IMR-90 (cell line): ENCODE data around the gene MRTFB. TPM values are rescaled to one million over a fixed set of nuclear protein-coding genes. Genes with fewer than 3 reads are reported as not detected.

Experiments
- ATAC-seq: fragments of 200-7000 bp; cut with Tn5 transposase; 2 replicates; pipeline ENCODE4 v1.9.1; 2020; ENCODE audit warnings: low read depth, mild to moderate bottlenecking, moderate library complexity
- BruUV-seq: library from RNA; stranded (reverse); fragments of 400-500 nt; replicated peaks from 2 replicates; lab custom pipeline; 2021; lab: Mats Ljungman, UMichigan
- CTCF ChIA-PET: fragments of 300-600 bp; formaldehyde crosslinking; extraction: SDS; loops from one replicate; lab custom pipeline; 2021; ENCODE audit warnings: antibody characterized with exemption; lab: Yijun Ruan, JAX
- POLR2A ChIA-PET: fragments of 300-600 bp; sonication (Branson Sonifier 250); formaldehyde crosslinking; loops from one replicate; lab custom pipeline; 2022; ENCODE audit warnings: antibody characterized with exemption; ENCODE audit not compliant: unreplicated experiment; lab: Charles Lee
- DNase-seq: peaks from one replicate; pipeline ENCODE4 v3.0.0; 2013
- H2AFZ ChIP-seq: replicated peaks from 2 replicates; pipeline ENCODE3; 2013; ENCODE audit warnings: low read length, mild to moderate bottlenecking; ENCODE audit not compliant: poor library complexity
- H2AK5ac ChIP-seq: 2 replicates; pipeline ENCODE4 v1.6.1; 2013; ENCODE audit warnings: low read depth, low read length, inconsistent platforms
- H2AK9ac ChIP-seq: replicated peaks from 2 replicates; pipeline ENCODE3; 2013; ENCODE audit warnings: mild to moderate bottlenecking, low read depth, low read length, moderate library complexity; ENCODE audit not compliant: poor library complexity
- H2BK120ac ChIP-seq: 2 replicates; pipeline ENCODE4 v1.6.1; 2013; ENCODE audit warnings: low read depth, low read length, inconsistent platforms
- H2BK15ac ChIP-seq: 3 replicates; pipeline ENCODE4 v1.6.1; 2013; ENCODE audit warnings: low read depth, low read length, inconsistent platforms
- H2BK20ac ChIP-seq: 2 replicates; pipeline ENCODE4 v1.6.1; 2013; ENCODE audit warnings: low read depth, mild to moderate bottlenecking, inconsistent platforms, low read length, moderate library complexity
- H2BK5ac ChIP-seq: 2 replicates; pipeline ENCODE4 v1.6.1; 2013; ENCODE audit warnings: mild to moderate bottlenecking, low read depth, low read length, inconsistent platforms; ENCODE audit not compliant: poor library complexity, severe bottlenecking
- H3K14ac ChIP-seq: replicated peaks from 2 replicates; pipeline ENCODE4 v1.6.1; 2013; ENCODE audit warnings: low read depth, low read length, inconsistent platforms
- H3K18ac ChIP-seq: 2 replicates; pipeline ENCODE4 v1.6.1; 2013; ENCODE audit warnings: low read depth, low read length, control low read depth
- H3K23ac ChIP-seq: 2 replicates; pipeline ENCODE4 v1.6.1; 2013; ENCODE audit warnings: low read depth, low read length, inconsistent platforms
- H3K27ac ChIP-seq: 2 replicates; pipeline ENCODE4 v1.5.1; 2013; ENCODE audit warnings: mild to moderate bottlenecking, control low read depth, low read length; ENCODE audit not compliant: insufficient read depth
- H3K27me3 ChIP-seq: 2 replicates; pipeline ENCODE4 v1.6.1; 2013; ENCODE audit warnings: low read length; ENCODE audit not compliant: control insufficient read depth, insufficient read depth
- H3K36me3 ChIP-seq: 2 replicates; pipeline ENCODE4 v1.6.1; 2013; ENCODE audit warnings: low read length, mixed read lengths; ENCODE audit not compliant: control insufficient read depth, insufficient read depth
- H3K4ac ChIP-seq: 2 replicates; pipeline ENCODE4 v1.6.1; 2013; ENCODE audit warnings: low read depth, low read length, inconsistent platforms
- H3K4me1 ChIP-seq: 2 replicates; pipeline ENCODE4 v1.6.1; 2013; ENCODE audit warnings: low read length, mixed read lengths; ENCODE audit not compliant: control insufficient read depth, insufficient read depth
- H3K4me2 ChIP-seq: 2 replicates; pipeline ENCODE4 v1.6.1; 2013; ENCODE audit warnings: low read depth, mild to moderate bottlenecking, control low read depth, low read length, moderate library complexity
- H3K4me3 ChIP-seq: 2 replicates; pipeline ENCODE4 v1.5.1; 2013; ENCODE audit warnings: low read depth, mild to moderate bottlenecking, control low read depth, low read length, moderate library complexity; ENCODE audit not compliant: insufficient read depth
- H3K56ac ChIP-seq: 2 replicates; pipeline ENCODE4 v1.6.1; 2013; ENCODE audit warnings: low read length, inconsistent platforms; ENCODE audit not compliant: insufficient read depth; ENCODE audit errors: extremely low read depth
- H3K79me1 ChIP-seq, 2 experiments: 2 replicates each; pipeline ENCODE4 v1.6.1; 2013; ENCODE audit warnings: low read length in 2 of 2, inconsistent platforms in 1 of 2, low read depth in 1 of 2
- H3K9ac ChIP-seq: 2 replicates; pipeline ENCODE4 v1.6.1; 2013; ENCODE audit warnings: low read depth, low read length, control low read depth
- H3K9me1 ChIP-seq: 2 replicates; pipeline ENCODE4 v1.6.1; 2013; ENCODE audit warnings: low read length, inconsistent platforms; ENCODE audit not compliant: insufficient read depth
- H3K9me3 ChIP-seq: 2 replicates; pipeline ENCODE4 v1.6.1; 2013; ENCODE audit warnings: low read length; ENCODE audit not compliant: control insufficient read depth, insufficient read depth
- H4K20me1 ChIP-seq: 2 replicates; pipeline ENCODE4 v1.6.1; 2013; ENCODE audit warnings: low read length, inconsistent platforms; ENCODE audit not compliant: insufficient read depth
- H4K5ac ChIP-seq: 2 replicates; pipeline ENCODE4 v1.6.1; 2013; ENCODE audit warnings: mild to moderate bottlenecking, low read depth, low read length, control low read depth
- H4K8ac ChIP-seq, 2 experiments: 2 replicates each; pipeline ENCODE4 v1.6.1; 2013; ENCODE audit warnings: low read depth in 2 of 2, low read length in 2 of 2, control low read depth in 1 of 2, inconsistent platforms in 1 of 2
- H4K91ac ChIP-seq: 2 replicates; pipeline ENCODE4 v1.6.1; 2013; ENCODE audit warnings: low read depth, low read length, inconsistent platforms; ENCODE audit not compliant: insufficient read depth
- BHLHE40 ChIP-seq: fragments of 150-350 bp; IDR thresholded peaks from 2 replicates; pipeline ENCODE4 v1.6.1; 2016; ENCODE audit warnings: mild to moderate bottlenecking, low read depth, low read length
- CEBPB ChIP-seq: IDR thresholded peaks from 2 replicates; pipeline ENCODE4 v1.6.1; 2012; ENCODE audit warnings: low read depth, low read length, improper control_type of control experiment
- CHD1 ChIP-seq: IDR thresholded peaks from 2 replicates; pipeline ENCODE4 v1.6.1; 2012; ENCODE audit warnings: low read depth, low read length, improper control_type of control experiment
- ELK1 ChIP-seq: fragments of 150-350 bp; IDR thresholded peaks from 2 replicates; pipeline ENCODE4 v1.6.1; 2016; ENCODE audit warnings: low read depth, mild to moderate bottlenecking, low read length, moderate library complexity, borderline replicate concordance
- FOS ChIP-seq: fragments of 150-350 bp; IDR thresholded peaks from 2 replicates; pipeline ENCODE4 v1.6.1; 2016; ENCODE audit warnings: low read depth, low read length
- MAFK ChIP-seq: IDR thresholded peaks from 2 replicates; pipeline ENCODE4 v1.6.1; 2012; ENCODE audit warnings: low read depth, low read length, improper control_type of control experiment
- MAZ ChIP-seq: IDR thresholded peaks from 2 replicates; pipeline ENCODE4 v1.6.1; 2012; ENCODE audit warnings: low read depth, mild to moderate bottlenecking, low read length, improper control_type of control experiment, moderate library complexity, borderline replicate concordance
- MXI1 ChIP-seq: IDR thresholded peaks from 2 replicates; pipeline ENCODE4 v1.6.1; 2012; ENCODE audit warnings: low read depth, mild to moderate bottlenecking, low read length, moderate library complexity, borderline replicate concordance
- NFE2L2 ChIP-seq: fragments of 150-350 bp; IDR thresholded peaks from 2 replicates; pipeline ENCODE4 v1.6.1; 2016; ENCODE audit warnings: low read depth, mild to moderate bottlenecking, low read length
- POLR2A ChIP-seq: IDR thresholded peaks from 2 replicates; pipeline ENCODE4 v1.6.1; 2012; ENCODE audit warnings: mild to moderate bottlenecking, low read depth, low read length
- RAD21 ChIP-seq: IDR thresholded peaks from 2 replicates; pipeline ENCODE4 v1.6.1; 2012; ENCODE audit warnings: low read length, improper control_type of control experiment
- RCOR1 ChIP-seq: IDR thresholded peaks from 2 replicates; pipeline ENCODE4 v1.6.1; 2012; ENCODE audit warnings: mild to moderate bottlenecking, low read length, improper control_type of control experiment; ENCODE audit not compliant: insufficient replicate concordance
- RFX5 ChIP-seq: IDR thresholded peaks from 2 replicates; pipeline ENCODE4 v1.8.0; 2012; ENCODE audit warnings: low read depth, mild to moderate bottlenecking, low read length, moderate library complexity
- SMC3 ChIP-seq: fragments of 150-350 bp; IDR thresholded peaks from 2 replicates; pipeline ENCODE4 v1.6.1; 2016; ENCODE audit warnings: low read depth, mild to moderate bottlenecking, antibody characterized with exemption, low read length, moderate library complexity
- WGBS, 2 experiments: methylation state at CpG; one replicate each; pipeline versions ENCODE4 v1.1.5 to v1.1.7; 2013; ENCODE audit warnings: missing lambda C conversion rate in 2 of 2; ENCODE audit not compliant: insufficient read length in 1 of 2; ENCODE audit errors: extremely low coverage in 2 of 2; 5-methylcytosine and 5-hydroxymethylcytosine counted together
- dilution Hi-C: fragments of 300-500 bp; cut with HindIII; formaldehyde crosslinking; loops from one replicate; pipeline ENCODE4 v1.14.3; 2018; ENCODE audit warnings: low sequenced_read_pairs; ENCODE audit not compliant: unreplicated experiment
- in situ Hi-C: fragments of 300-500 bp; cut with MboI; formaldehyde crosslinking; loops from 3 replicates; pipeline ENCODE4 v1.14.3; 2019; ENCODE audit warnings: low sequenced_read_pairs, inconsistent platforms, mixed read lengths
- intact Hi-C: fragments of 100-400 bp; cut with micrococcal nuclease; formaldehyde crosslinking; loops from 2 replicates; pipeline ENCODE4 v1.10.0; 2022
- polyA plus RNA-seq, 3 experiments: library from polyadenylated mRNA; depleted of rRNA; stranded (reverse); fragments of >200 nt; gene quantifications; 2 replicates each; pipeline ENCODE4 v1.2.3, GENCODE V29; 2012; ENCODE audit warnings: low replicate concordance in 1 of 3
- total RNA-seq: library from RNA; depleted of rRNA; stranded (reverse); fragments of >200 nt; gene quantifications from 2 replicates; pipeline ENCODE4 v1.2.3, GENCODE V29; 2012
- TF ChIP-seq, protein P1 (sequence below): fragments of 150-350 bp; IDR thresholded peaks from 2 replicates; pipeline ENCODE4 v1.6.1; 2017; ENCODE audit warnings: mild to moderate bottlenecking, antibody characterized with exemption, low read length, low read depth
- TF ChIP-seq, protein P2 (sequence below): conservative IDR thresholded peaks from 2 replicates; pipeline ENCODE4 v1.5.1; 2012; ENCODE audit warnings: mild to moderate bottlenecking, low read depth, low read length, improper control_type of control experiment

MRTFB gene
- total and polyA plus RNA-seq, 2 of the 4 experiments (the other 2 are of a cell fraction): 4.4 to 5.4 TPM

DNA sequence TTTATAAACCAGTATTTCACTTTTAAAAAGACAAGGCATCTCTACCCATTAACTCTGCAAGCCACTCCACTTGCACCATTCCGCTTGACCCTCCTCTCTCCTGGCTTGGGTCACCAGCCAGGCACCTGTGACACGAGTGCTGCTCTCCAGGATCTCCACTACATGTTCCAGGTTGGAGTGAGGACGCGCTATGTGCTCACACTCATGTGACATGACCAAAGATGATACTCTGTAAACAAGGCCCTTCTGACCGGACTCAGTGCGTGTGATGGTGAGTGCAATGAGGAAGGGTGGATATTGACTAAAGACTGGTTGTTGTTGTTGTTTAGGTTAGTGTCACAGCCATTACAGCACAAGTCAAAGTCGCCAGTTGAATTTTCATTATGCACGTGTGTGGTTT lies 192.7 kb downstream of the MRTFB start:
- no peak overlapping the region for H4K91ac ChIP-seq
- DNase-seq: no peak
- no peak overlapping the region for H3K18ac ChIP-seq
- no peak overlapping the region for H3K4me3 ChIP-seq
- no peaks in the 10 kb centered on the region for H4K20me1 ChIP-seq
- ChIA-PET POLR2A (no interaction called here), CTCF (no interaction called here)
- H3K36me3 ChIP-seq: peaks cover 15% of the 10 kb centered on the region
- no peak overlapping the region for H3K4ac ChIP-seq
- dilution Hi-C loops (no loop called here), in situ Hi-C loops (no loop called here), intact Hi-C loops (no loop called here)
- H2BK120ac ChIP-seq: no peak overlapping the region
- H2AK9ac ChIP-seq: no peak overlapping the region
- BruUV-seq: no TSS peak
- no peaks in the 10 kb centered on the region for H3K9me3 ChIP-seq
- WGBS, 2 experiments: 95% methylated on average over 4 of the region's 8 CpGs; no CpG with 5 or more reads in 1 of the 2 experiments
- H2BK5ac ChIP-seq: no peak overlapping the region
- no peak overlapping the region for H3K14ac ChIP-seq
- TF ChIP-seq, protein P1, sequence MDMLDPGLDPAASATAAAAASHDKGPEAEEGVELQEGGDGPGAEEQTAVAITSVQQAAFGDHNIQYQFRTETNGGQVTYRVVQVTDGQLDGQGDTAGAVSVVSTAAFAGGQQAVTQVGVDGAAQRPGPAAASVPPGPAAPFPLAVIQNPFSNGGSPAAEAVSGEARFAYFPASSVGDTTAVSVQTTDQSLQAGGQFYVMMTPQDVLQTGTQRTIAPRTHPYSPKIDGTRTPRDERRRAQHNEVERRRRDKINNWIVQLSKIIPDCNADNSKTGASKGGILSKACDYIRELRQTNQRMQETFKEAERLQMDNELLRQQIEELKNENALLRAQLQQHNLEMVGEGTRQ: no peak
- TF ChIP-seq ELK1 (no peak), FOS (no peak), CEBPB (no peak), BHLHE40 (no peak), RCOR1 (no peak), SMC3 (no peak), POLR2A (no peak), RAD21 (no peak), RFX5 (no peak), MXI1 (no peak), CHD1 (no peak), NFE2L2 (no peak), MAZ (no peak), MAFK (no peak)
- TF ChIP-seq, protein P2, sequence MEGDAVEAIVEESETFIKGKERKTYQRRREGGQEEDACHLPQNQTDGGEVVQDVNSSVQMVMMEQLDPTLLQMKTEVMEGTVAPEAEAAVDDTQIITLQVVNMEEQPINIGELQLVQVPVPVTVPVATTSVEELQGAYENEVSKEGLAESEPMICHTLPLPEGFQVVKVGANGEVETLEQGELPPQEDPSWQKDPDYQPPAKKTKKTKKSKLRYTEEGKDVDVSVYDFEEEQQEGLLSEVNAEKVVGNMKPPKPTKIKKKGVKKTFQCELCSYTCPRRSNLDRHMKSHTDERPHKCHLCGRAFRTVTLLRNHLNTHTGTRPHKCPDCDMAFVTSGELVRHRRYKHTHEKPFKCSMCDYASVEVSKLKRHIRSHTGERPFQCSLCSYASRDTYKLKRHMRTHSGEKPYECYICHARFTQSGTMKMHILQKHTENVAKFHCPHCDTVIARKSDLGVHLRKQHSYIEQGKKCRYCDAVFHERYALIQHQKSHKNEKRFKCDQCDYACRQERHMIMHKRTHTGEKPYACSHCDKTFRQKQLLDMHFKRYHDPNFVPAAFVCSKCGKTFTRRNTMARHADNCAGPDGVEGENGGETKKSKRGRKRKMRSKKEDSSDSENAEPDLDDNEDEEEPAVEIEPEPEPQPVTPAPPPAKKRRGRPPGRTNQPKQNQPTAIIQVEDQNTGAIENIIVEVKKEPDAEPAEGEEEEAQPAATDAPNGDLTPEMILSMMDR: no peak
- H3K27me3 ChIP-seq: no peaks in the 10 kb centered on the region
- H4K5ac ChIP-seq: no peak overlapping the region
- no peak overlapping the region for H2AK5ac ChIP-seq
- no peak overlapping the region for H4K8ac ChIP-seq
- no peak overlapping the region for H2BK15ac ChIP-seq
- no peaks in the 10 kb centered on the region for H3K79me1 ChIP-seq
- H3K9ac ChIP-seq: no peak overlapping the region
- no peak overlapping the region for H2AFZ ChIP-seq
- no peak overlapping the region for H3K4me2 ChIP-seq
- no peak for ATAC-seq
- H3K9me1 ChIP-seq: no peaks in the 10 kb centered on the region
- no peak overlapping the region for H2BK20ac ChIP-seq
- H3K27ac ChIP-seq: no peak overlapping the region
- H3K23ac ChIP-seq: no peak overlapping the region
- H3K56ac ChIP-seq: no peak overlapping the region
- H3K4me1 ChIP-seq: no peaks in the 10 kb centered on the region
